SK-N-SH (cell line): ENCODE results near the gene TMEM255B. TPM values are rescaled to one million over a fixed set of nuclear protein-coding genes. Genes with fewer than 3 reads are reported as not detected.

Experiments used
- CTCF ChIA-PET: fragments of 300-600, 350-600 bp; formaldehyde crosslinking; extraction: SDS; loops from one replicate; lab custom pipeline; 2021; lab: Yijun Ruan, JAX
- POLR2A ChIA-PET: fragments of 350-600 bp; sonication (Branson Sonifier 250); formaldehyde crosslinking; extraction: SDS; loops from one replicate; lab custom pipeline; 2020; ENCODE audit warnings: antibody characterized with exemption, inconsistent platforms; lab: Yijun Ruan, JAX
- DNase-seq: peaks from one replicate; pipeline ENCODE4 v3.0.0; 2012
- H2AFZ ChIP-seq: fragments of 200-600 bp; sonication (generic); 2 replicates; pipeline ENCODE4 v1.8.1; 2016; ENCODE audit warnings: antibody characterized with exemption, mild to moderate bottlenecking, low read depth
- H3F3A ChIP-seq: fragments of 200-600 bp; sonication (generic); replicated peaks from 2 replicates; pipeline ENCODE3; 2016; ENCODE audit warnings: antibody characterized with exemption, mild to moderate bottlenecking; ENCODE audit not compliant: insufficient read depth
- H3K27ac ChIP-seq, 2 experiments: fragments of 200-500 bp in 1 of 2; fragments of 200-600 bp in 1 of 2; sonication (Bioruptor generic) in 1 of 2; sonication (generic), shearing (Covaris generic) in 1 of 2; 2 replicates each; pipeline versions ENCODE4 v1.5.1 to v1.6.1; 2014 to 2016; ENCODE audit warnings: low read depth in 2 of 2, inconsistent platforms in 1 of 2, low read length in 1 of 2, mild to moderate bottlenecking in 1 of 2, mixed read lengths in 1 of 2
- H3K27me3 ChIP-seq: fragments of 200-600 bp; sonication (generic), shearing (Covaris generic); 2 replicates; pipeline ENCODE4 v1.6.1; 2016; ENCODE audit warnings: mixed run types; ENCODE audit not compliant: insufficient read depth
- H3K36me3 ChIP-seq, 2 experiments: fragments of 200-500 bp in 1 of 2; fragments of 200-600 bp in 1 of 2; sonication (Bioruptor generic) in 1 of 2; sonication (generic) in 1 of 2; replicated peaks in 1 of 2; 2 replicates each; pipeline versions ENCODE3 to v1.5.1; 2014 to 2016; ENCODE audit warnings: low read length in 1 of 2, mild to moderate bottlenecking in 1 of 2; ENCODE audit not compliant: insufficient read depth in 2 of 2, control insufficient read depth in 1 of 2
- H3K4me1 ChIP-seq, 2 experiments: fragments of 200-500 bp in 1 of 2; fragments of 200-600 bp in 1 of 2; sonication (Bioruptor generic) in 1 of 2; sonication (generic), shearing (Covaris generic) in 1 of 2; 2 replicates each; pipeline versions ENCODE4 v1.5.1 to v1.6.1; 2014 to 2016; ENCODE audit warnings: low read depth in 1 of 2, low read length in 1 of 2, mixed run types in 1 of 2; ENCODE audit not compliant: insufficient read depth in 2 of 2, control insufficient read depth in 1 of 2
- H3K4me2 ChIP-seq: fragments of 200-600 bp; sonication (generic), shearing (Covaris generic); 2 replicates; pipeline ENCODE4 v1.6.1; 2017; ENCODE audit warnings: mixed run types
- H3K4me3 ChIP-seq, 2 experiments: fragments of 200-500 bp in 1 of 2; fragments of 200-600 bp in 1 of 2; sonication (Bioruptor generic) in 1 of 2; sonication (generic), shearing (Covaris generic) in 1 of 2; 2 replicates each; pipeline versions ENCODE4 v1.5.1 to v1.8.1; 2014 to 2016; ENCODE audit warnings: low read depth in 2 of 2, inconsistent platforms in 1 of 2, low read length in 1 of 2, mild to moderate bottlenecking in 1 of 2, mixed read lengths in 1 of 2, moderate library complexity in 1 of 2
- H3K79me2 ChIP-seq: fragments of 200-600 bp; sonication (generic); 2 replicates; pipeline ENCODE4 v1.8.1; 2017; ENCODE audit warnings: mild to moderate bottlenecking; ENCODE audit not compliant: insufficient read depth
- H3K9ac ChIP-seq: fragments of 200-600 bp; sonication (generic); 2 replicates; pipeline ENCODE4 v1.6.1; 2017; ENCODE audit warnings: mixed run types
- H3K9me2 ChIP-seq: fragments of 200-600 bp; sonication (generic); 2 replicates; pipeline ENCODE4 v1.6.1; 2017; ENCODE audit warnings: mixed run types
- H3K9me3 ChIP-seq: fragments of 200-600 bp; sonication (generic); 2 replicates; pipeline ENCODE4 v1.6.1; 2017; ENCODE audit warnings: mixed run types, mild to moderate bottlenecking, moderate library complexity
- H4K20me1 ChIP-seq: fragments of 200-600 bp; sonication (generic); 2 replicates; pipeline ENCODE4 v1.6.1; 2017; ENCODE audit warnings: mild to moderate bottlenecking, mixed run types; ENCODE audit not compliant: insufficient read depth
- ELF1 ChIP-seq: IDR thresholded peaks from 2 replicates; pipeline ENCODE4 v1.4.0; 2012
- EP300 ChIP-seq, 2 experiments: IDR thresholded peaks; 2 replicates each; pipeline versions ENCODE4 v1.4.0 to v1.6.1; 2012; ENCODE audit warnings: borderline replicate concordance in 1 of 2, low read depth in 1 of 2, low read length in 1 of 2
- EZH2phosphoT487 ChIP-seq: fragments of 200-600 bp; sonication (generic); IDR thresholded peaks from 2 replicates; pipeline ENCODE4 v1.6.1; 2017; ENCODE audit warnings: low read depth, mixed run types, mild to moderate bottlenecking, antibody characterized with exemption, moderate library complexity, borderline replicate concordance
- FOSL2 ChIP-seq: IDR thresholded peaks from 2 replicates; pipeline ENCODE4 v1.4.0; 2012; ENCODE audit warnings: low read depth, mild to moderate bottlenecking, moderate library complexity, borderline replicate concordance
- FOXJ3 ChIP-seq: sonication (generic); formaldehyde crosslinking; IDR thresholded peaks from 2 replicates; pipeline ENCODE4 v1.5.1; 2020; ENCODE audit warnings: mild to moderate bottlenecking, missing genetic modification reagents
- FOXM1 ChIP-seq: IDR thresholded peaks from 2 replicates; pipeline ENCODE4 v1.4.0; 2012; ENCODE audit warnings: low read depth, mild to moderate bottlenecking
- GATA2 ChIP-seq: sonication (generic); formaldehyde crosslinking; IDR thresholded peaks from 2 replicates; pipeline ENCODE4 v1.5.0; 2020; ENCODE audit warnings: mild to moderate bottlenecking, missing genetic modification reagents
- JUND ChIP-seq: IDR thresholded peaks from 2 replicates; pipeline ENCODE4 v1.4.0; 2012
- MAX ChIP-seq: IDR thresholded peaks from 2 replicates; pipeline ENCODE4 v1.4.0; 2012; ENCODE audit warnings: low read depth
- NFIC ChIP-seq: IDR thresholded peaks from 2 replicates; pipeline ENCODE4 v1.4.0; 2012; ENCODE audit warnings: borderline replicate concordance
- NRF1 ChIP-seq: IDR thresholded peaks from 2 replicates; pipeline ENCODE4 v1.6.1; 2012; ENCODE audit warnings: low read depth, mild to moderate bottlenecking, low read length
- RAD21 ChIP-seq: IDR thresholded peaks from 2 replicates; pipeline ENCODE4 v1.6.1; 2012; ENCODE audit warnings: mild to moderate bottlenecking, low read length
- RCOR1 ChIP-seq: fragments of 150-350 bp; IDR thresholded peaks from 2 replicates; pipeline ENCODE4 v1.6.1; 2017; ENCODE audit warnings: antibody characterized with exemption, low read length
- RXRA ChIP-seq: IDR thresholded peaks from 2 replicates; pipeline ENCODE4 v1.4.0; 2012; ENCODE audit warnings: low read depth, mild to moderate bottlenecking, borderline replicate concordance
- SMC3 ChIP-seq: IDR thresholded peaks from 2 replicates; pipeline ENCODE4 v1.6.1; 2012; ENCODE audit warnings: low read depth, low read length, improper control_type of control experiment
- TCF12 ChIP-seq: IDR thresholded peaks from 2 replicates; pipeline ENCODE4 v1.4.0; 2012
- YY1 ChIP-seq: IDR thresholded peaks from 2 replicates; pipeline ENCODE4 v1.4.0; 2012; ENCODE audit warnings: low read depth, mild to moderate bottlenecking
- ZBTB33 ChIP-seq: IDR thresholded peaks from 2 replicates; pipeline ENCODE4 v1.4.0; 2012; ENCODE audit warnings: low read depth, borderline replicate concordance
- WGBS: methylation state at CpG from one replicate; pipeline ENCODE4 v1.1.6; 2017; ENCODE audit warnings: low lambda C conversion rate; 5-methylcytosine and 5-hydroxymethylcytosine counted together
- polyA plus RNA-seq, 3 experiments: library from polyadenylated mRNA; depleted of rRNA; stranded (reverse); fragments of >200 nt; gene quantifications; 2 replicates each; pipeline ENCODE4 v1.2.3, GENCODE V29; 2012
- TF ChIP-seq, protein P1 (sequence below): fragments of 150-350 bp; IDR thresholded peaks from 2 replicates; pipeline ENCODE4 v1.6.1; 2017; ENCODE audit warnings: antibody characterized with exemption, low read length, low read depth, borderline replicate concordance
- TF ChIP-seq, protein P2 (sequence below): fragments of 200-600 bp; sonication (generic); IDR thresholded peaks from 2 replicates; pipeline ENCODE4 v1.6.1; 2017; ENCODE audit warnings: antibody characterized with exemption, mild to moderate bottlenecking, moderate library complexity

Gene TMEM255B
- polyA plus RNA-seq, 1 of the 3 experiments (the other 2 are of a cell fraction), result 14.8 TPM

GRCh38 chr13:113737803-113738202 lies 21.2 kb upstream of the TMEM255B start:
- CTCF ChIA-PET, result no interaction called here
- Histone ChIP-seq H3K9me2 (no peaks in the 10 kb centered on the region), H3K9ac (no peak overlapping the region), H3F3A (no peaks in the 10 kb centered on the region), H3K4me3 (no peak overlapping the region), H4K20me1 (no peaks in the 10 kb centered on the region), H3K79me2 (no peaks in the 10 kb centered on the region), H2AFZ (no peak overlapping the region), H3K4me1 (peaks cover 0 to 13% of the 10 kb centered on the region in 2 experiments; a peak in 1 of 4 replicates), H3K9me3 (no peaks in the 10 kb centered on the region), H3K27ac (no peak overlapping the region), H3K27me3 (no peaks in the 10 kb centered on the region), H3K4me2 (no peak overlapping the region), H3K36me3 (no peaks in the 10 kb centered on the region)
- POLR2A ChIA-PET, result no interaction called here
- DNase-seq, result no peak
- 64% methylated on average over 5 of the region's 5 CpGs for WGBS
- TF ChIP-seq, protein P1, sequence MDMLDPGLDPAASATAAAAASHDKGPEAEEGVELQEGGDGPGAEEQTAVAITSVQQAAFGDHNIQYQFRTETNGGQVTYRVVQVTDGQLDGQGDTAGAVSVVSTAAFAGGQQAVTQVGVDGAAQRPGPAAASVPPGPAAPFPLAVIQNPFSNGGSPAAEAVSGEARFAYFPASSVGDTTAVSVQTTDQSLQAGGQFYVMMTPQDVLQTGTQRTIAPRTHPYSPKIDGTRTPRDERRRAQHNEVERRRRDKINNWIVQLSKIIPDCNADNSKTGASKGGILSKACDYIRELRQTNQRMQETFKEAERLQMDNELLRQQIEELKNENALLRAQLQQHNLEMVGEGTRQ, result no peak
- no peak for TF ChIP-seq GATA2 (CRISPR knock-in tag)
- no peak for TF ChIP-seq YY1
- no peak for TF ChIP-seq MAX
- TF ChIP-seq JUND, result no peak
- TF ChIP-seq ZBTB33, result no peak
- no peak for TF ChIP-seq SMC3
- no peak for TF ChIP-seq EZH2phosphoT487
- TF ChIP-seq RXRA, result no peak
- no peak for TF ChIP-seq ELF1
- TF ChIP-seq TCF12, result no peak
- no peak for TF ChIP-seq RAD21
- no peak for TF ChIP-seq FOSL2
- TF ChIP-seq NRF1, result no peak
- no peak for TF ChIP-seq NFIC

DNA sequence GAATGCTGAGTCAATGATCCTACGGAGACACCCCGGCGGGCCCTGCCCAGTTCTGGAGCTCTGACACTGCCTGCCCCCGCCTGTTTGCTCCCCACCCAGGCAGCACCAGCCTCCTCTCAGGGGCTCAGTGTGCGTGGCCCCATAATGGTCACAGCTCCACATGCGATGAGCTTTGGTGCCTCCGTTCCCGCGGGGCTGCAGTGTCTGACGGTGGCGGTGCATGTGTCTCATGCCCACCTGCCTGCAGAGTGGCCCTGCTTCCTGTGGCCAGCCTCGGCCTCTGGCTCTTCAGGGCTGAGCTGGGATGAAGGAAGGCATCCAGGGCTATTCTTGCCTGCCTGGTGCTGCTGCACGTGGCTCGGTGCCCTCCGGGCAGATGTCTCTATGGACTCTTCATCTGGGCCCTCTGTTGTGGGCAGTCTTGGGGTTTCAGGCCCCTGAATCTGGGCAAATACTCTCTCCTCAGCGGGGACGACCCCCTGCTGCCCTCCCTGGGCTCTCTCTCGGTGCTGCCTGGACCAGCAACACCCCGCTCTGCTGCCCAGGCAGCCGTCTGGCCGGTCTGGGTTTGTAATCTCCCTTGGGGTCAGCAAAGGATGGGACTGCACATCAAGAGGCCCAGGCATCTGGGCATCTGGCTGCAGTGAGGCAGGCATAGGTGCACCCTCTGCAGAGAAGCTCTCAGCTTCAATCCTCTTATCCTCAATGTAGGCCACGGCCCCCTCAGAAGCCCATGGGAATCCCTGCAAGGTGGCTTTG lies 19.3 kb upstream of the TMEM255B start:
- 55% methylated on average over 12 of the region's 22 CpGs for WGBS
- CTCF ChIA-PET, result interaction anchor here (1.0 to 1.2 kb wide), 2 partner anchors 19 to 486 kb away, joined by 3 read pairs; partner anchors contain the start of gene TMEM255B

More for the DNA sequence above, 19.3 kb upstream of the TMEM255B start:
- Histone ChIP-seq H3F3A (no peaks in the 10 kb centered on the region), H3K4me1 (peaks cover 0 to 13% of the 10 kb centered on the region in 2 experiments; a peak in 1 of 4 replicates), H3K4me2 (no peak overlapping the region), H3K9ac (no peak overlapping the region), H3K27me3 (no peaks in the 10 kb centered on the region), H2AFZ (no peak overlapping the region), H3K79me2 (no peaks in the 10 kb centered on the region), H3K27ac (no peak overlapping the region), H3K36me3 (no peaks in the 10 kb centered on the region), H3K4me3 (no peak overlapping the region), H3K9me2 (no peaks in the 10 kb centered on the region), H4K20me1 (no peaks in the 10 kb centered on the region), H3K9me3 (no peaks in the 10 kb centered on the region)
- no peak for DNase-seq
- TF ChIP-seq NFIC, result no peak
- TF ChIP-seq FOXJ3 (CRISPR knock-in tag), result no peak
- TF ChIP-seq ZBTB33, result no peak
- TF ChIP-seq ELF1, result no peak
- TF ChIP-seq RCOR1, result no peak
- TF ChIP-seq, protein P1, result no peak
- no peak for TF ChIP-seq FOXM1
- TF ChIP-seq, protein P2, sequence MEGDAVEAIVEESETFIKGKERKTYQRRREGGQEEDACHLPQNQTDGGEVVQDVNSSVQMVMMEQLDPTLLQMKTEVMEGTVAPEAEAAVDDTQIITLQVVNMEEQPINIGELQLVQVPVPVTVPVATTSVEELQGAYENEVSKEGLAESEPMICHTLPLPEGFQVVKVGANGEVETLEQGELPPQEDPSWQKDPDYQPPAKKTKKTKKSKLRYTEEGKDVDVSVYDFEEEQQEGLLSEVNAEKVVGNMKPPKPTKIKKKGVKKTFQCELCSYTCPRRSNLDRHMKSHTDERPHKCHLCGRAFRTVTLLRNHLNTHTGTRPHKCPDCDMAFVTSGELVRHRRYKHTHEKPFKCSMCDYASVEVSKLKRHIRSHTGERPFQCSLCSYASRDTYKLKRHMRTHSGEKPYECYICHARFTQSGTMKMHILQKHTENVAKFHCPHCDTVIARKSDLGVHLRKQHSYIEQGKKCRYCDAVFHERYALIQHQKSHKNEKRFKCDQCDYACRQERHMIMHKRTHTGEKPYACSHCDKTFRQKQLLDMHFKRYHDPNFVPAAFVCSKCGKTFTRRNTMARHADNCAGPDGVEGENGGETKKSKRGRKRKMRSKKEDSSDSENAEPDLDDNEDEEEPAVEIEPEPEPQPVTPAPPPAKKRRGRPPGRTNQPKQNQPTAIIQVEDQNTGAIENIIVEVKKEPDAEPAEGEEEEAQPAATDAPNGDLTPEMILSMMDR, result no peak
- no peak for TF ChIP-seq EP300 (IDR thresholded peaks at IDR 0.05; ENCODE audit: borderline replicate concordance in 1 of 2, low read depth in 1 of 2, low read length in 1 of 2)
- POLR2A ChIA-PET, result no interaction called here
